Measurements from ENCODE around the gene STRBP.

DNA sequence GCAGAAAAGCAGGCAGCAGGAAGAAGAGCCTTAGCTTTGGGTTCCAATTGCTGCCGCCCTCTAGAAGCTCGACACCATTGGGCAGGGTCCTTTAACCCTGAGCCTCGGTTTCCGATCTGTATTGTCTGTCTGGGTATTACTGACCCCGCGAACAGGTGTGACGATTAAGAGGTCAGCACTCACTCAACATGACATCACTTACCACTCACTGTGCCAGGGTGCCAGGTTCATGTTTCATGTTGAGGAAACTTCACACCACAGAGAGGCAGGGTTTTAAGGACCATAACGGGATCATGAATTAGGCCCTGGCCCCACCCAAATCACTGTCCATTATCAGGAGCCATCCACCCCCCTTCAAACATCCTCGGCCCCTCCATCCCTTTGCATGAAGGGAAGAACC lies 159.4 kb downstream of the STRBP start:
- TF ChIP-seq EZH2 (IDR thresholded peaks at IDR 0.05; ENCODE audit: insufficient read depth, poor library complexity, severe bottlenecking) (no peak), EZH2phosphoT487 (IDR thresholded peaks at IDR 0.05; ENCODE audit: insufficient read depth, low read depth) (no peak)
